ENCODE results near the gene INHBC. TPM values are rescaled to one million over a fixed set of nuclear protein-coding genes. Genes with fewer than 3 reads are reported as not detected.
"Not testable (repeated sequence)": the region's sequence is repeated elsewhere in the genome, so short reads cannot be mapped to it uniquely, and the experiment has no call there.

The INHBC gene
- total RNA-seq, 1 donor from 2014 or later, result not detected

DNA sequence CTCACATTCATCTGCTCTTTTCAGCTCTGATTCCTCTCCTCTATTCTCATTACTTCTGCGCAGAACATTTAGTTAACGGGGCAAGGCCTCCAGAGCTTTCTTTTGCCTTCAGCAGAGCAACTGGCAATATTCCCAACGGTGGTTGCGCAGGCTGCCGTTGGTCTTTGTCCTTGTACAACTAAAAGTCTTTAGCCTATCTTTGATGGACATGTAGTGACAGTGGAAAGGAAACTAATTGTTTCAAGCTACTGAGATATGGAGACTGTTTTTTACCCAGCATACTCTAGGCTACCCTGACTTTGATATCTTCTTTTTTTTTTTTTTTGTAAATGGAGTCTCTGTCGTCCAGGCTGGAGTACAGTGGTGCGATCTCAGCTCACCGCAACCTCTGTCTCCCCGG is 16.3 kb upstream of the INHBC start:
- Histone ChIP-seq H3K36me3 (peaks cover 9% of the 10 kb centered on the region), H3K4me3 (no peak overlapping the region), H3K9me3 (replicated peaks) (no peaks in the 10 kb centered on the region), H3K27me3 (ENCODE audit: low read depth) (no peaks in the 10 kb centered on the region), H3K27ac (replicated peaks) (peak overlapping the region; percentile 40), H3K4me1 (peaks cover 32% of the 10 kb centered on the region)
- no peak for DNase-seq
- TF ChIP-seq, protein P1, sequence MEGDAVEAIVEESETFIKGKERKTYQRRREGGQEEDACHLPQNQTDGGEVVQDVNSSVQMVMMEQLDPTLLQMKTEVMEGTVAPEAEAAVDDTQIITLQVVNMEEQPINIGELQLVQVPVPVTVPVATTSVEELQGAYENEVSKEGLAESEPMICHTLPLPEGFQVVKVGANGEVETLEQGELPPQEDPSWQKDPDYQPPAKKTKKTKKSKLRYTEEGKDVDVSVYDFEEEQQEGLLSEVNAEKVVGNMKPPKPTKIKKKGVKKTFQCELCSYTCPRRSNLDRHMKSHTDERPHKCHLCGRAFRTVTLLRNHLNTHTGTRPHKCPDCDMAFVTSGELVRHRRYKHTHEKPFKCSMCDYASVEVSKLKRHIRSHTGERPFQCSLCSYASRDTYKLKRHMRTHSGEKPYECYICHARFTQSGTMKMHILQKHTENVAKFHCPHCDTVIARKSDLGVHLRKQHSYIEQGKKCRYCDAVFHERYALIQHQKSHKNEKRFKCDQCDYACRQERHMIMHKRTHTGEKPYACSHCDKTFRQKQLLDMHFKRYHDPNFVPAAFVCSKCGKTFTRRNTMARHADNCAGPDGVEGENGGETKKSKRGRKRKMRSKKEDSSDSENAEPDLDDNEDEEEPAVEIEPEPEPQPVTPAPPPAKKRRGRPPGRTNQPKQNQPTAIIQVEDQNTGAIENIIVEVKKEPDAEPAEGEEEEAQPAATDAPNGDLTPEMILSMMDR (IDR thresholded peaks at IDR 0.05; ENCODE audit: borderline replicate concordance), result no peak
- intact Hi-C loops (cut with micrococcal nuclease), result loop anchor here (2.0 kb wide), 1 partner anchor 27 kb away; no protein-coding TSS in a partner anchor

DNA sequence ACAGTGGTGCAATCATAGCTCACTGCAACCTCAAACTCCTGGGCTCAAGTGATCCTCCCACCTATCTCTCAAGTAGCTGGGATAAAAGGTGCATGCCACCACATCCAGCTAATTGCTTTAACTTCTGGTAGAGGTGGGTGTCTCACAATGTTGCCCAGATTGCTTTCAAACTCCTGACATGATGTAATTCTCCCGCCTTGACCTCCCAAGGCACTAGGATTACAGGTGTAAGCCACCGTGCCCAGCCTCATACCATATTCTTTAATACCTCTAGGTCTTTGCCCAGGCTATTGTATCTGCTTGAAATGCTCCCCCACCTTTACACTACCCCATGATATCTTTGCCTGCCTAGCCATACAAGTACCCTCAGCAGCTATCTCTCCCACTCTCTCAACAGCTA is 15.1 kb upstream of the INHBC start:
- intact Hi-C loops (cut with micrococcal nuclease), result loop anchor here (2.0 kb wide), 1 partner anchor 29 kb away; no protein-coding TSS in a partner anchor
- no peak overlapping the region for H3K4me3 ChIP-seq
- TF ChIP-seq, protein P1 (IDR thresholded peaks at IDR 0.05; ENCODE audit: borderline replicate concordance), result no peak
- H3K27ac ChIP-seq (replicated peaks), result no peak overlapping the region
- H3K9me3 ChIP-seq (replicated peaks), result no peaks in the 10 kb centered on the region
- peaks cover 32% of the 10 kb centered on the region for H3K4me1 ChIP-seq
- H3K36me3 ChIP-seq, result peaks cover 9% of the 10 kb centered on the region
- H3K27me3 ChIP-seq (ENCODE audit: low read depth), result no peaks in the 10 kb centered on the region
- DNase-seq, result no peak

DNA sequence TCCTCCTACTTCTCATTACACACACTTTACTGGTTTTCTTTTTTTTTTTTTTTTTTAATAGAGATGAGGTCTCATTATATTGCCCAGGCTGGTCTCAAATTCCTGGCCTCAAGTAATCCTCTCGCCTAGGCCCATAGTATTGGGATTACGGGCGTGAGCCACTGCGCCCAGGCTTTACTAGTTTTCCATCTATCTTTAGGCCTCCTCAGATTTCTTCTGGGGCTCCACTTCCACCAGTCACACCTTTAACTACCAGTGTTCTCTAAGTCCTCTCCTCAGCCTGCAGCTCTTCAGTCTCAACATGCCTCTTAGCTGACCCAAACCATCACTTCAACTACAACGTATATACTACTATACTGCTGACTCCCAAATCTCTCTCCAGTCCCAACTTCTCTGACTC is 14.1 kb upstream of the INHBC start:
- TF ChIP-seq, protein P1 (IDR thresholded peaks at IDR 0.05; ENCODE audit: borderline replicate concordance), result no peak
- intact Hi-C loops (cut with micrococcal nuclease), result no loop called here

DNA sequence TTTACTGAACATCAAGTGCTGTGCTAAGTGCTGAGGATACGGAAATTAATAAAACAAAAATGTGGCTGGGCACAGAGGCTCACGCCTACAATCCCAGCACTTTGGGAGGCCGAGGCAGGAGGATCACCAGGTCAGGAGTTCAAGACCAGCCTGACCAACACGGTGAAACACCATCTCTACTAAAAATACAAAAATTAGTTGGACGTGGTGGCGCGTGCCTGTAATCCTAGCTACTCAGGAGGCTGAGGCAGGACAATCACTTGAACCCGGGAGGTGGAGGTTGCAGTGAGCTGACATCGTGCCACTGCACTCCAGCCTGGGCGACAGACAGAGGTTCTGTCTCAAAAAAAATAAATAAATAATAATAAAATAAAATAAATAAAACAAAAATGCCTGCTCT is 7.6 kb upstream of the INHBC start:
- H3K9me3 ChIP-seq (replicated peaks); H3K27ac ChIP-seq (replicated peaks); H3K4me3 ChIP-seq; H3K27me3 ChIP-seq (ENCODE audit: low read depth); intact Hi-C loops (cut with micrococcal nuclease); DNase-seq; H3K36me3 ChIP-seq: not testable (repeated sequence)
- H3K4me1 ChIP-seq, result peaks cover 22% of the 10 kb centered on the region

More for the DNA sequence above, 14.1 kb upstream of the INHBC start:
- Histone ChIP-seq H3K27me3 (ENCODE audit: low read depth) (no peaks in the 10 kb centered on the region), H3K4me3 (no peak overlapping the region), H3K36me3 (peaks cover 10% of the 10 kb centered on the region), H3K9me3 (replicated peaks) (no peaks in the 10 kb centered on the region), H3K4me1 (peaks cover 25% of the 10 kb centered on the region), H3K27ac (replicated peaks) (no peak overlapping the region)
- no peak for DNase-seq

DNA sequence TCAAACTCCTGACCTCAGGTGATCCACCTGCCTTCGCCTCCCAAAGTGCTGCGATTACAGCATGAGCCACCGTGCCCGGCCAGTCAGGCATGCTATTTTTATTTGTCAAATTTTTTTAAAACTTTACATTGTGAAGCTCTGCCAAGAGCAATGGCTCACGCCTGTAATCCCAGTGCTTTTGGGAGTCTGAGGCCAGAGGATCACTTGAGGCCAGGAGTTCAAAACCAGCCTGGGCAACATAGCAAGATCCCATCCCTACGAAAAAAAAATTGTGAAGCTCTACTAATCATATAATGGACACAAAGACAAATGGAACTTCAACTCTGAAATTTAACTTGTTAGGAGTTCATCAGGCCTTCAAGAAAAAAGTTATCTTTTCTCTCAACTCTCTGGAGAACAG is 5.6 kb upstream of the INHBC start:
- Histone ChIP-seq H3K9me3 (replicated peaks) (no peaks in the 10 kb centered on the region), H3K27me3 (ENCODE audit: low read depth) (no peaks in the 10 kb centered on the region), H3K27ac (replicated peaks) (peak overlapping the region; percentile 96), H3K36me3 (peaks cover 6% of the 10 kb centered on the region), H3K4me3 (no peak overlapping the region), H3K4me1 (peaks cover 22% of the 10 kb centered on the region)
- DNase-seq, result no peak
- TF ChIP-seq, protein P1 (IDR thresholded peaks at IDR 0.05; ENCODE audit: borderline replicate concordance), result no peak
- intact Hi-C loops (cut with micrococcal nuclease), result no loop called here

DNA sequence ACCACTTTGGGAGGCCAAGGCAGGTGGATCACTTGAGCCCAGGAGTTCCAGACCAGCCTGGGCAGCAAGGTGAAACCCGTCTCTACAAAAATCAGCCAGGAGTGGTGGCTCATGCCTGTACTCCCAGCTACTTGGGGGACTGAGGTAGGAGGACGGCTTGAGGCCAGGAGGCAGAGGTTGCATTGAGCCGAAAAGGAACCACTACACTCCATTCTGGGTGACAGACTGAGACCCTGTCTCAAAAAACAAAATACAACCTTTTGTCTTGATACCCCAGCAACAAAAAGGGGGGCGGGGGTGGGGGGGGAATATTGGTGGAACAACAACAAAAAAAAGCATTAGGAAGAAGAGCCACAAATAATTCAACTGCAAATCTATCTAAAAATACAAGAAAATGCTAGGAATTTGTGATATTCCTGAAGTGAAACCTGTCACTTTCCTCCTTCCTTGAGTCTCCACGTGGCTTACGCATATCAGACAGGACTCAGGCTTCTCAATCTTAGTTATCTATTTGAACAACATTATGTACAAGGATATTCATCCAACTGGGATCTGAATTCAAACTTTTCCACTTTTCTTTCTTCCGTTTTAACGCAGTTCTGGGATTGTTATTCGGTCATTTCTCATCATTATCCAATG is 5.0 kb upstream of the INHBC start:
- intact Hi-C loops (cut with micrococcal nuclease), result no loop called here
- no peak for DNase-seq
- peaks cover 22% of the 10 kb centered on the region for H3K4me1 ChIP-seq
- no peaks in the 10 kb centered on the region for H3K9me3 ChIP-seq (replicated peaks)
- peaks cover 6% of the 10 kb centered on the region for H3K36me3 ChIP-seq
- H3K27me3 ChIP-seq (ENCODE audit: low read depth), result no peaks in the 10 kb centered on the region
- peak overlapping the region; percentile 96 for H3K27ac ChIP-seq (replicated peaks)
- H3K4me3 ChIP-seq, result peak overlapping the region; percentile 81
- TF ChIP-seq, protein P1 (IDR thresholded peaks at IDR 0.05; ENCODE audit: borderline replicate concordance), result no peak

Measured in left ventricle myocardium inferior (tissue), 1 donor.